GM19193 (cell line): ENCODE results near the gene RABL6.

ENCODE experiments used
- POLR2A ChIP-seq: IDR thresholded peaks from 4 replicates; pipeline ENCODE4 v1.6.1; 2011; ENCODE audit not compliant: insufficient read depth, insufficient read length; ENCODE audit errors: extremely low read depth

The RABL6 gene, protein sequence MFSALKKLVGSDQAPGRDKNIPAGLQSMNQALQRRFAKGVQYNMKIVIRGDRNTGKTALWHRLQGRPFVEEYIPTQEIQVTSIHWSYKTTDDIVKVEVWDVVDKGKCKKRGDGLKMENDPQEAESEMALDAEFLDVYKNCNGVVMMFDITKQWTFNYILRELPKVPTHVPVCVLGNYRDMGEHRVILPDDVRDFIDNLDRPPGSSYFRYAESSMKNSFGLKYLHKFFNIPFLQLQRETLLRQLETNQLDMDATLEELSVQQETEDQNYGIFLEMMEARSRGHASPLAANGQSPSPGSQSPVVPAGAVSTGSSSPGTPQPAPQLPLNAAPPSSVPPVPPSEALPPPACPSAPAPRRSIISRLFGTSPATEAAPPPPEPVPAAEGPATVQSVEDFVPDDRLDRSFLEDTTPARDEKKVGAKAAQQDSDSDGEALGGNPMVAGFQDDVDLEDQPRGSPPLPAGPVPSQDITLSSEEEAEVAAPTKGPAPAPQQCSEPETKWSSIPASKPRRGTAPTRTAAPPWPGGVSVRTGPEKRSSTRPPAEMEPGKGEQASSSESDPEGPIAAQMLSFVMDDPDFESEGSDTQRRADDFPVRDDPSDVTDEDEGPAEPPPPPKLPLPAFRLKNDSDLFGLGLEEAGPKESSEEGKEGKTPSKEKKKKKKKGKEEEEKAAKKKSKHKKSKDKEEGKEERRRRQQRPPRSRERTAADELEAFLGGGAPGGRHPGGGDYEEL

DNA sequence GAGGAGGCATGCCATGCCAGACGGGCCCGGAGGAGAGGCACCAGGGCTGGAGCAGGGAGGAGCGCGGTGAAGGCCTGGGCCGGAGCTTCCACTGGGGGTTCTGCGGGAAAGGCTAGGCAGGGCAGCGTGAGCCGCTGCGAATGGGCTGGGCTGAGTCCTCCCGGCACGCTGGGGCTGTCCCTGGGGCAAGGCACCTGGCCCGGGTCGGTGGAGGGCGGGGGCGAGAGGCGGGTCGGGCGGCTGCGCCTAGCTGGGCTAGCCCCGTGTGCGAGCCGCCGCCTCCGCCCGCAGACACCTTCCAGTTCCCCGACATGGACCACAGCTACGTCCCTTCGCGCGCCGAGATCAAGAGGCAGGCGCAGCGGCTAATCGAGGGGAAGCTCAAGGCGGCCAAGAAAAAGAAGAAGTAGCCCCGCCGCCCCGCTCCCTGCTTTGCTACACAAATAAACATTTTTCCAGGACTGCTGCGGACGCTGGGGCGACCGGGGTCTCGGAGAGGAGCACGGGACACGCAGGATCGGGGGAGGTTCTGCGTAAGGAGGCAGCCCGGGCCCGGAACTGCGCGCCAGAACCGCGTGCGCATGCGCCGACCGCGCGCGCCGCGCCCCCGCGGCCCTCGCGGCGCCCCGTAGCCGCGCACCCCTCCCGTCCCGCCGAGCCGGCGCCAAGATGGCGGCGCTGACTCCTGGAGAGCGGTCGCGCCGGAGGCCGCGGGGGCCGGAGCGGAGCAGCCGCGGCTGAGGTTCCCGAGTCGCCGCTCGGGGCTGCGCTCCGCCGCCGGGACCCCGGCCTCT lies at the start of gene RABL6:
Gene RABL6 (plus strand): TSS at position 668 of the 794 bp plus-strand sequence. CDS start 249 bp downstream, outside the sequence.
- TF ChIP-seq POLR2A = peak; percentile 91

DNA sequence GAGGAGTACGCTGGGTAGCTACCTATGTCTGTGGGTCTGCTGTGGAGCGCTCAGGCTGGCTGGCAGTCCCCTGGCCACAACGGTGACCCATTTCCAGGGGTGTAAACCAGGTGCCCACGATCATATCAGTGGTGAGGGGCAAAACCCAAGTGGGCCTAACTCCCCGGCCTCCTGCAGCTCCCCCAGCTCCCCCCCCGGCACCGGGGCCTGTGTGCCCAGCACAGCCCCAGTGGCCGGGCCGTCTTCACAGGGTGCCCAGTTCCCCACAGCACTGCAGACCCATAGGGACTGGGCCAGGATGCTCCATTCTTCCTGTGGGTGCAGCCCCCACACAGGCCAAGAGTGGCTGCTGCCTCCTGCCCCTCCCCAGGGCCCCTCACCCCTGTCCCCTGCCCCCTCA lies 48.7 kb upstream of the RABL6 start:
- TF ChIP-seq POLR2A = no peak

DNA sequence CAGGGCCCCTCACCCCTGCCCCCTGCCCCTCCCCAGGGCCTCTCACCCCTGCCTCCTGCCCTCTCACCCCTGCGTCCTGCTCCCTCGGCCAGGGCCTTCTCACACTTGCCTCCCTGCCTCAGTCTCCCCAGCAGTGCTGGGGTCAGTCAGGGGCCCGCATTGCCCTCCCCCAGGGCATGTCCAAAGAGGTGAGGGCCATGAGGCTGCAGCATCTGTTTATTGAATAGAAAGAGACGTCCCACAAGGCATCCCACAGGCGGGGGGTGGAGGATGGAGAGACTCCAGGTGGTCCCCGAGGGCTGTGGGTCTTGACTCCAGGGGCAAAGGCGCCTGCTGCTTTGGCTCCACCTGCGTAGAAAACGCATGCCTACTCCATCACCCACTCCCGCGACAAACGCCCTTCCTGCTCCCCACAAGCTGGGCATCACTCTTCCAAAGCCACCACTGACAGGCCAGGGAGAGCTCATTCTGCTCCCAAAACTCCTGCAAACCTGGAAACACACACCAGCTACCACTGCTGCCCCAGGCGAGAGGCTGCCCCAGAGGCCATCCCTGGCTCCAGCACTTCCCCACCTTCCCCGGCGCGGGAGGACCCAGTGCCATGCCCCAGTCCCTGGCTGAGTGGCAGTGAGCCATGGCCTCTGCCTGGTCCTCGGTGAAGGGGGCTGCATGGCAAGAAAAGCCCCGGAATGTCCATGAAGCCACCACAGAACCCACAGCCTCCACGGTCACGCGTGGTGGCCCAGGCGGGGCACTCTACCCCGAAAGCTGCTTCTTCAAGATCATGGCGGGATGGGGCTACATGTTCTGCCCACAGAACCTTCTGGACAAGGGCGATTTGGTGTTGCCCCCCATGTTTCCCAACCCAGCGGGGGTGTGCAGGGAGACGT lies 48.1 kb upstream of the RABL6 start:
- no peak for TF ChIP-seq POLR2A

DNA sequence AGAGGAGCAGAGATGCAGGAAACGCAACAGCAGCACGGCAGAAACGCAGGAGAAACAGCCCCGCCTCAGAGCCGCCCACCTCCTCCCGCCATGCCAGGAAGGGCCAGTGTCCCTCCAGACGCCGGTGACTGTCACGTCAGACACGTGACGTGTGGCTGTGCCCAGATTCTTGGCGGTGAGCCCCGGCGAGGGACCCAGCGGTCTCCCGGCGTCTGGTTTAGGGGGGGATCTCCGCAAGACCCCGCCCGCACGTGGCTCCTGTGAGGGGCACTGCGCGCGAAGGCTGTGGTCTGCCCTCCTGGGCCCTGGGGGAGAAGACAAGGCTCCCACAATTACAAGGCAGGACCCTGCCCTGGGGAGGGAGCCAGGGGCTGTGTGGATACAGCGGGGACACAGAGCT lies 47.3 kb upstream of the RABL6 start:
- no peak for TF ChIP-seq POLR2A

DNA sequence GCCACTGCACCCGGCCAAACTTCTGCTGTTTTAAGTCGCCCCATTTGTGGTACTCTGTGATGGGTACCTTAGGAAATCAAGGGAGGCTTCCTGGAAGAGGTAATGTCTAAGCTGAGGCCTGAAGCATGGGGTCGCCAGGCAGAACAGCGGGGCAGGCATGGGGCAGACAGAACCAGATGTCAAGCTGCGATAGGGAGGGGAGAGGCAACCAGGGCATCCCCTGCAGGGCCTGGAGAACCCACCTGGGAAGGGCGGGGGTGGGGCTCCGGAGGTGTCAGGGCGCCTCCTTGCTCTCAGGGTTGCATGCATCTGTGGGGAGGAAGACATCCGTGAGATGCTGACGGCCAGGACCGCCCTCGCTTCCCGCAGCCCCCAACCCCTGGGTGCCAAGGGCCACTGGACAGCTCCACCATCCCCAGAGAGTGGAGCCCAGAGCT lies 46.2 kb upstream of the RABL6 start:
- TF ChIP-seq POLR2A = no peak

DNA sequence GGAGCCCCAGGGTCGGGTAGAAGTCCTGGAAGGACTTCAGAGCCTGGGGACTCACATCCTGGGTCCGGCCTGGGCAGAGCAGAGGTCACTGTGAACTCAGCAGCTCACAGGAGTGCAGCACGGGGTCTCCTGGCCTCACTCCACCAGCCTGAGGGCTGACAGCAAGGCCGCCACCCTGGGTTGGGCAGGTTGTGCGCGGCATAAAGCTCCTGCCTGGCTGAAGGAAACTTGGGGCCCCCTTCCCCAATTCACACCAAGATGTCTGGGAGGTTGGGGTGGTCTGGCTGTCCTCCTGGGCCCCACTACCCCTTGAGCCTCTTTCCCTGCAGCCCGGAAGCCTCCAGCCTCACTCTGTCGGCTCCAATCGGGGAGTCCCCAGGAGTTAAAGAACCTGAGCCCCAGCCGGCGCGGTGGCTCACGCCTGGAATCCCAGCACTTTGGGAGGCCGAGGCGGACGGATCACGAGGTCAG lies 45.5 kb upstream of the RABL6 start:
- TF ChIP-seq POLR2A = no peak

DNA sequence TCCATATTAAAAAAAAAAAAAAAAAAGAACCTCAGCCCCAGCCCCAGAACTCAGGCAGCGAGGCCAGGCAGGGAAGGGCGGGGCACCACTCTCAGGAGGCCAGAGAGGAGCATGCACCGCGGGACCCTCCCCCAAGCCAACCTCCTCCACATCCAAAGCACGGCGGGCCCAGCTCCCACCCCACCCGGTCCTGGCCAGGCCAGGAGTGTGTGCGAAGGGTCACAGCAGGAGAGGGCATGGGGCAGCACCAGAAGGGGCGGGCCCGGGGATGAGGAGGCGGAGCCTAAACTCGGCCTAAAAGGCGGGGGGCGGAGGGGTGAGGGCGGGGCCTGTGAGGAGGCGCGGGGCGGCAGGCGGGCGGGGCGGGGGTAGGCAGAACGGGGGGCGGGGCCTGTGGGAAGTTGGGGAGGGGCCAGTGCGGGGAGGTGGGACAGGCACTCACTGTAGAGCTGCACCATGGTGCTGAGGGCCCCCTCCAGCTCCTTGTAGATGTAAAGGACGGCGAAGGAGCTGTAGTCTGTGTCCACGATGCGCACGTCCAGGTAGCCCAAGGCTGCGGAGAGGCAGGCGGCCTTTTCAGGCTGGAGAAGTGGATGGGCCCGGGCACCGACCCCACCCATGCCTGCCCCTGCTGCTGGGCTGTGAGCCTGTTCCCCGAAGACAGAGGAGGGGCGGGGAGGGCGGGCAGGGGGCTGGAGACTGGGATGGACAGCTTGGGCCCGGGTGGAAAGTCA lies 44.7 kb upstream of the RABL6 start:
- no peak for TF ChIP-seq POLR2A

DNA sequence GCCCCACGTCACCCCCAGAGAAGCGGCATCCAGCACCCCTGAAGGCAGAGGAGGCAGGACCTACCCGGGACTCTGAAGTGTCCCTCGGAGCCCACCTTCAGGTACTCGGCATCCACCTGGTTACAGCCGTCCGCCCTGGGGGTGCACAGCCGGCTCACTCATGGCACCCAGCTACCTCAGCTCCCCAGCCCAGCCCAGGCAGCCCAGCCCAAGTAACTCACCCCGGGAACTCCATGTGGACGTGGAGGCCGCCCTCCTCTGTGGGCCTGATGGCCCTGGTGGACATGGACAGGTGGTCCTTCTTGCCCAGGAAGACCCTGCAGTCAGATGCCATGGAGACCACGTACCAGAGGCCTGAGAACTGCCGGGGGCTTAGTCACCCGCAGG lies 44.1 kb upstream of the RABL6 start:
- TF ChIP-seq POLR2A = no peak

DNA sequence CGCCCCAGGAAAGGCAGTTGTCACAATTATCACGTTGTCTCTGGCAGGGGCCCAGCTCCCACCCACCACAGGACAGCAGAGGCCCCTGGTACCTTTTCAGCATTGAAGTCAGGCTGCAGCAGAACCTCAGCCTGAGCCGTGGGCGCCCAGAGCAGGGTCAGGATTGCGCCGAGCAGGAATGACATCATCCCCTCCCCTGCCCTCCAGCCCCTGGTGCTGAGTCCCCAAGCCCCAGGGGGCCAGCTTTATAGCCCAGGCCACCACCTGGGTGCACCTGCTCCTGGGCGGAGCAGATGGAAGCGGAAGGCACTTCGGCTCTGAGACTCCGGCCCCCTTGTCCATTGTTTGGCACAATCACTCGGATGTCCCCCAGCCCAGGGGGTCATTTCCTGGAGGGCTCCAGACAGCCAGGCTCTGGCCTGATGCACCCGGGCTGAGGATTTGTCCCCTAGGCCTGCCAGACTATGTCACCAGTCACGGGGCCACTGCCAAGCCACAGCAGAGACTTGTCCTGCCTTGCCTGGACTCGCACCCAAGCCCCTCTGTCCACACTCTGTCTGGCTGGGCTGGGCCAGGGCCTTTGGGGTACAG lies 43.4 kb upstream of the RABL6 start, which contains the start of gene LCN15:
Gene LCN15 (minus strand): TSS at position 218 of the 591 bp plus-strand sequence. CDS start 30 bp downstream, at position 188.
- TF ChIP-seq POLR2A = no peak

DNA sequence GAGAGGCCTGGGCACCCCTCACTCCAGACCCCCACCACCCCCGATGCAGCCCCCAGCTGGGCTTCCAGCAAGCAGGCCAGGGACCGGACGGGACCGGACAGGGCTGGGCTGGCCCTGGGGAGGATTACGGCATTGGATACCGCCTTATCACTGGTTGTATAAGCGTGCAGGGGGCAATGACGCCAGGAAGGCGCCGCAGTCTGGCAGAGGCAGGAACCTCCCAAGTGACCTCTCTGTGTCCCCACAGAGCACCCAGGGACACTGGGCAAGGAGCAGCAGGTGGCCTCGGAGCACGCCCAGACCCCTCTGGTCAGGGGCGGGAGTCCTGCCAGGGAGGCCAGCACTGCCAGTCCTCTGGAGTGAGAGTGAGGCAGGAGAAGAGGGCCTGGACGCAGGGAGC lies 42.7 kb upstream of the RABL6 start:
- no peak for TF ChIP-seq POLR2A

DNA sequence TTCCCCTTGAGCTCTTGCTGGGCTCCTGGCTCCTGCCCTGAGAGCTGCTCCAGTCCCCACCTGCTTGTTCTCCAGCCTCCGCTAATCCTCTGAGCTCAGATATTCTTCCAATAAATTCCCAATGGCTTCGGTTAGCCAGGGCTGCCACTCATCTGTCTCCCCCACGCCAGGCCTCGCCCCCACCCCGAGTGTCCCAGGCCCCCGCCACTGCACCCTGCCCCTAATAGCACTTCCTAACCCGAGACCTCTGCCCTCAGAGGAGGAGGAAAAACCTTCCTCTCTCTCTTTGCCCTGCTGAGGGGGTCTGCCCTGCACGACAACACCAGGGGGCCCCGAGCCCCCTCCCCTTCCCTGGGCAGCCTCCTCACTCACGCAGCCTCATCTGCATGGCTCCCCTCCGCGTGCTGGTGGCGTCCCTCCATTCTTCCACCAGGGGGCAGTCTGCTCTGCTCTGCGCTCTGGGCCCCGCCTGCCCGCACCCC lies 38.0 kb upstream of the RABL6 start:
- no peak for TF ChIP-seq POLR2A

DNA sequence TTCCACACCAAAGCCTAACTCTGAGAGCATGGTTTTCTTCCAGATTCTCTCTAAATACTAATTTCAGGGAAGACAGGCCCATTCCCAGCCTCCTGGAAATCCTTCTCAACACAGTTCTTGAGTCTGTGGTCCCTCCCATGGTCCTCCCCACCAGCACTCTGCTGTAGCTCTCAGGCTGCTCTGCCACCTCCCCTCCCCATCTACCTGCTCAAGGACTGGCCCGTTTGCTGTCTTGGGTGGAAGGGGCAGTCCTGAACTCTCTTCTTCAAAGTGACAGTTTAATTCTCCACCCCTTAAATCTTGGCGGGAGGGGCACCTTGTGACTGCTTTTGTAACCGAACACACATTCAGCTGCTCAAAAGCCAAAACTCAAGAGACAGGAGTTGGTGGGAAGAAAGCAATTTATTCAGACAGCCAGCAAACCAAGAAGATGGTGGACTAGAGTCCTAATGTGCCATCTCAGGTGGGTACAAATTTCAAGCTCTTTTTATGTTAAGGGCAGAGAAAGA lies 35.8 kb upstream of the RABL6 start:
- no peak for TF ChIP-seq POLR2A
